ENCODE results near the gene ERC2. TPM values are rescaled to one million over a fixed set of nuclear protein-coding genes. Genes with fewer than 3 reads are reported as not detected.
A peak's percentile ranks its signal among the peaks of the same experiment; 100 is the strongest.

The ERC2 gene
- total RNA-seq, 2 donors from 2014 or later, result 16.1 to 22.8 TPM

DNA sequence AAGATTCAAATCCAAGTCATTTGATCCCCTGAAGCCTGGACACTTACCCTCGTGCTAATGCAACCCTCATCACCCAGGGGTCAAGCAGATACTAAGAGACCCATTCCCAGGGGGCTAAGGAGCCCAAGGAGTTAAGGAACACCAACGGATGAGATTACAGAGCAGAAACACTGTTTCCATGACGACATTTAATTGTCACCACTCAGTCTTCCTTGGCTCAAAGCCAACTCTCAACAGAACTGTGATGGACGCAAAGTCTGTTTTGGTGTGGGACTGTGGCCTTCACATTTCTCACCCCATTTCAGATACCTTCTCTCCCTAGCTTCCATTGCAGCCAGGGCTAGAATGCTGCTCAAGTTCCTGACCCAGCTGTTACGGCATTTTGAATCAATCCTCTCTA lies 597.7 kb downstream of the ERC2 start:
- DNase-seq, result no peak
- H3K27me3 Mint-ChIP-seq (ENCODE audit: insufficient read depth), result no peaks in the 10 kb centered on the region
- no peak overlapping the region for H3K4me3 ChIP-seq (ENCODE audit: low read length)
- TF ChIP-seq, protein P1, sequence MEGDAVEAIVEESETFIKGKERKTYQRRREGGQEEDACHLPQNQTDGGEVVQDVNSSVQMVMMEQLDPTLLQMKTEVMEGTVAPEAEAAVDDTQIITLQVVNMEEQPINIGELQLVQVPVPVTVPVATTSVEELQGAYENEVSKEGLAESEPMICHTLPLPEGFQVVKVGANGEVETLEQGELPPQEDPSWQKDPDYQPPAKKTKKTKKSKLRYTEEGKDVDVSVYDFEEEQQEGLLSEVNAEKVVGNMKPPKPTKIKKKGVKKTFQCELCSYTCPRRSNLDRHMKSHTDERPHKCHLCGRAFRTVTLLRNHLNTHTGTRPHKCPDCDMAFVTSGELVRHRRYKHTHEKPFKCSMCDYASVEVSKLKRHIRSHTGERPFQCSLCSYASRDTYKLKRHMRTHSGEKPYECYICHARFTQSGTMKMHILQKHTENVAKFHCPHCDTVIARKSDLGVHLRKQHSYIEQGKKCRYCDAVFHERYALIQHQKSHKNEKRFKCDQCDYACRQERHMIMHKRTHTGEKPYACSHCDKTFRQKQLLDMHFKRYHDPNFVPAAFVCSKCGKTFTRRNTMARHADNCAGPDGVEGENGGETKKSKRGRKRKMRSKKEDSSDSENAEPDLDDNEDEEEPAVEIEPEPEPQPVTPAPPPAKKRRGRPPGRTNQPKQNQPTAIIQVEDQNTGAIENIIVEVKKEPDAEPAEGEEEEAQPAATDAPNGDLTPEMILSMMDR (conservative IDR thresholded peaks at IDR 0.05), result no peak
- 88 to 90% methylated on average over 4 to 5 of the region's 5 CpGs for WGBS, 2 experiments (ENCODE audit: insufficient coverage in 1 of 2, insufficient read length in 1 of 2)
- H3K36me3 Mint-ChIP-seq (ENCODE audit: low read depth), result no peaks in the 10 kb centered on the region
- H3K9me3 Mint-ChIP-seq, result no peaks in the 10 kb centered on the region
- no peak overlapping the region for H3K27ac Mint-ChIP-seq
- no peak overlapping the region for H3K27ac ChIP-seq (ENCODE audit: low read depth, low read length)
- H3K9me3 ChIP-seq (ENCODE audit: control insufficient read depth, low read length), result no peaks in the 10 kb centered on the region
- H3K4me1 Mint-ChIP-seq, result no peaks in the 10 kb centered on the region
- H3K9ac ChIP-seq (ENCODE audit: extremely low read depth, low read length, poor library complexity, severe bottlenecking), result no peak overlapping the region
- H3K4me1 ChIP-seq (ENCODE audit: control insufficient read depth, insufficient read depth, low read length), result no peaks in the 10 kb centered on the region
- H3K4me3 Mint-ChIP-seq, result no peak overlapping the region
- H3K36me3 ChIP-seq (ENCODE audit: control insufficient read depth, insufficient read depth, low read length), result no peaks in the 10 kb centered on the region
- H3K27me3 ChIP-seq (ENCODE audit: control insufficient read depth, insufficient read depth, low read length, poor library complexity, severe bottlenecking), result no peaks in the 10 kb centered on the region

DNA sequence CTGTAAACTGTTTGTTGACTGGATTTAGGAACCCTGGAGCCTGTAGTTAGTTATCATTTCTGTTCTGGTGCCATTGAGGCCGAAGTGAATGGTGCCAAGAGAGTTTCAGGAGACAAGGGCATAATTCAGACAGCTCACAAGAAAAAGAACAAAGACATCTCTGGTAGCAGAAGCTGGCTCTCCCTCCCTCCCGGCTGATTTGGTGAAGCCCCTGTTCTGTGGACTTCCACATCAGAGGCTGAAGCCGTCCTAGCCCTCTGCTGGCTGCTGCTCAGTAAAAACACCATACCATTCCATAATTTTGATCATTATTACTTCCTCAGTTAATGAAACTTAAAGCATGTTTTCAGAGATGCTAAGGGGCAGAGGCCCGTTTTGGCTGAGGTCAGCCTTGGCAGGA lies 599.9 kb downstream of the ERC2 start:
- no peaks in the 10 kb centered on the region for H3K27me3 Mint-ChIP-seq (ENCODE audit: insufficient read depth)
- Histone ChIP-seq H3K4me1 (ENCODE audit: control insufficient read depth, insufficient read depth, low read length) (no peaks in the 10 kb centered on the region), H3K27me3 (ENCODE audit: control insufficient read depth, insufficient read depth, low read length, poor library complexity, severe bottlenecking) (no peaks in the 10 kb centered on the region), H3K4me3 (ENCODE audit: low read length) (no peak overlapping the region), H3K36me3 (ENCODE audit: control insufficient read depth, insufficient read depth, low read length) (no peaks in the 10 kb centered on the region), H3K9me3 (ENCODE audit: control insufficient read depth, low read length) (no peaks in the 10 kb centered on the region), H3K9ac (ENCODE audit: extremely low read depth, low read length, poor library complexity, severe bottlenecking) (no peak overlapping the region), H3K27ac (ENCODE audit: low read depth, low read length) (no peak overlapping the region)
- H3K27ac Mint-ChIP-seq, result no peak overlapping the region
- H3K9me3 Mint-ChIP-seq, result no peaks in the 10 kb centered on the region
- H3K4me3 Mint-ChIP-seq, result no peak overlapping the region
- peak; percentile 57 for DNase-seq
- TF ChIP-seq, protein P1 (conservative IDR thresholded peaks at IDR 0.05), result peak; percentile 61
- 82 to 83% methylated on average over 2 to 4 of the region's 4 CpGs for WGBS, 2 experiments (ENCODE audit: insufficient coverage in 1 of 2, insufficient read length in 1 of 2)
- no peaks in the 10 kb centered on the region for H3K36me3 Mint-ChIP-seq (ENCODE audit: low read depth)
- H3K4me1 Mint-ChIP-seq, result no peaks in the 10 kb centered on the region

DNA sequence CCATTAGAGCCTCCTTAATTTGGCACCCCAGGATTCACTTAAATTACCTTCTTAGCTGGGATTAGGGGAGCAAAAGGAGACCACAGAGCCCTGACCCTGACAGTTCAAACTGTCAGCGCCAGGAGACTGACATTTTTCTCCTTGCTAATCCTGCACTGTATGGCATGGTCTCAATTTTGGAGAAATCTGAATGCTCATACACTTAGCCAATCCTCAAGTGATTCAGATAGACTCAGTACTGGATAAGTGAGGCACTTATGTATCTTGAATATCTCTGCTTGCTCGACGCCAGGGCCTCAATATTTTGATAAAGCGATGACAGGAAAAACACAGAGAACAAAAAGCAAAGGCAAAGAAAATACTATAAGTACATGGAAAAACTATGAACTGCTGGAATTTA lies 605.2 kb downstream of the ERC2 start:
- Mint-ChIP-seq H3K4me3 (no peak overlapping the region), H3K9me3 (no peaks in the 10 kb centered on the region), H3K27ac (no peak overlapping the region), H3K36me3 (ENCODE audit: low read depth) (no peaks in the 10 kb centered on the region), H3K4me1 (peaks cover 1% of the 10 kb centered on the region), H3K27me3 (ENCODE audit: insufficient read depth) (no peaks in the 10 kb centered on the region)
- no peak overlapping the region for H3K27ac ChIP-seq (ENCODE audit: low read depth, low read length)
- TF ChIP-seq, protein P1 (conservative IDR thresholded peaks at IDR 0.05), result no peak
- no peak overlapping the region for H3K9ac ChIP-seq (ENCODE audit: extremely low read depth, low read length, poor library complexity, severe bottlenecking)
- 96 to 100% methylated on average over 1 to 4 of the region's 4 CpGs for whole genome bisulfite sequencing, 2 experiments (ENCODE audit: insufficient coverage in 1 of 2, insufficient read length in 1 of 2)
- no peak for DNase-seq
- no peaks in the 10 kb centered on the region for H3K27me3 ChIP-seq (ENCODE audit: control insufficient read depth, insufficient read depth, low read length, poor library complexity, severe bottlenecking)
- H3K36me3 ChIP-seq (ENCODE audit: control insufficient read depth, insufficient read depth, low read length), result no peaks in the 10 kb centered on the region
- no peaks in the 10 kb centered on the region for H3K4me1 ChIP-seq (ENCODE audit: control insufficient read depth, insufficient read depth, low read length)
- H3K4me3 ChIP-seq (ENCODE audit: low read length), result no peak overlapping the region
- H3K9me3 ChIP-seq (ENCODE audit: control insufficient read depth, low read length), result no peaks in the 10 kb centered on the region
